IMR-90 (cell line): ENCODE results near the gene AMIGO1. TPM values are rescaled to one million over a fixed set of nuclear protein-coding genes. Genes with fewer than 3 reads are reported as not detected.

Source experiments
- ATAC-seq: fragments of 200-7000 bp; cut with Tn5 transposase; 2 replicates; pipeline ENCODE4 v1.9.1; 2020; ENCODE audit warnings: low read depth, mild to moderate bottlenecking, moderate library complexity
- BruUV-seq: library from RNA; stranded (reverse); fragments of 400-500 nt; replicated peaks from 2 replicates; lab custom pipeline; 2021; lab: Mats Ljungman, UMichigan
- CTCF ChIA-PET: fragments of 300-600 bp; formaldehyde crosslinking; extraction: SDS; loops from one replicate; lab custom pipeline; 2021; ENCODE audit warnings: antibody characterized with exemption; lab: Yijun Ruan, JAX
- POLR2A ChIA-PET: fragments of 300-600 bp; sonication (Branson Sonifier 250); formaldehyde crosslinking; loops from one replicate; lab custom pipeline; 2022; ENCODE audit warnings: antibody characterized with exemption; ENCODE audit not compliant: unreplicated experiment; lab: Charles Lee
- DNase-seq: peaks from one replicate; pipeline ENCODE4 v3.0.0; 2013
- H2AFZ ChIP-seq: replicated peaks from 2 replicates; pipeline ENCODE3; 2013; ENCODE audit warnings: low read length, mild to moderate bottlenecking; ENCODE audit not compliant: poor library complexity
- H2AK5ac ChIP-seq: 2 replicates; pipeline ENCODE4 v1.6.1; 2013; ENCODE audit warnings: low read depth, low read length, inconsistent platforms
- H2AK9ac ChIP-seq: replicated peaks from 2 replicates; pipeline ENCODE3; 2013; ENCODE audit warnings: mild to moderate bottlenecking, low read depth, low read length, moderate library complexity; ENCODE audit not compliant: poor library complexity
- H2BK120ac ChIP-seq: 2 replicates; pipeline ENCODE4 v1.6.1; 2013; ENCODE audit warnings: low read depth, low read length, inconsistent platforms
- H2BK15ac ChIP-seq: 3 replicates; pipeline ENCODE4 v1.6.1; 2013; ENCODE audit warnings: low read depth, low read length, inconsistent platforms
- H2BK20ac ChIP-seq: 2 replicates; pipeline ENCODE4 v1.6.1; 2013; ENCODE audit warnings: low read depth, mild to moderate bottlenecking, inconsistent platforms, low read length, moderate library complexity
- H2BK5ac ChIP-seq: 2 replicates; pipeline ENCODE4 v1.6.1; 2013; ENCODE audit warnings: mild to moderate bottlenecking, low read depth, low read length, inconsistent platforms; ENCODE audit not compliant: poor library complexity, severe bottlenecking
- H3K14ac ChIP-seq: replicated peaks from 2 replicates; pipeline ENCODE4 v1.6.1; 2013; ENCODE audit warnings: low read depth, low read length, inconsistent platforms
- H3K18ac ChIP-seq: 2 replicates; pipeline ENCODE4 v1.6.1; 2013; ENCODE audit warnings: low read depth, low read length, control low read depth
- H3K23ac ChIP-seq: 2 replicates; pipeline ENCODE4 v1.6.1; 2013; ENCODE audit warnings: low read depth, low read length, inconsistent platforms
- H3K27ac ChIP-seq: 2 replicates; pipeline ENCODE4 v1.5.1; 2013; ENCODE audit warnings: mild to moderate bottlenecking, control low read depth, low read length; ENCODE audit not compliant: insufficient read depth
- H3K27me3 ChIP-seq: 2 replicates; pipeline ENCODE4 v1.6.1; 2013; ENCODE audit warnings: low read length; ENCODE audit not compliant: control insufficient read depth, insufficient read depth
- H3K36me3 ChIP-seq: 2 replicates; pipeline ENCODE4 v1.6.1; 2013; ENCODE audit warnings: low read length, mixed read lengths; ENCODE audit not compliant: control insufficient read depth, insufficient read depth
- H3K4ac ChIP-seq: 2 replicates; pipeline ENCODE4 v1.6.1; 2013; ENCODE audit warnings: low read depth, low read length, inconsistent platforms
- H3K4me1 ChIP-seq: 2 replicates; pipeline ENCODE4 v1.6.1; 2013; ENCODE audit warnings: low read length, mixed read lengths; ENCODE audit not compliant: control insufficient read depth, insufficient read depth
- H3K4me2 ChIP-seq: 2 replicates; pipeline ENCODE4 v1.6.1; 2013; ENCODE audit warnings: low read depth, mild to moderate bottlenecking, control low read depth, low read length, moderate library complexity
- H3K4me3 ChIP-seq: 2 replicates; pipeline ENCODE4 v1.5.1; 2013; ENCODE audit warnings: low read depth, mild to moderate bottlenecking, control low read depth, low read length, moderate library complexity; ENCODE audit not compliant: insufficient read depth
- H3K56ac ChIP-seq: 2 replicates; pipeline ENCODE4 v1.6.1; 2013; ENCODE audit warnings: low read length, inconsistent platforms; ENCODE audit not compliant: insufficient read depth; ENCODE audit errors: extremely low read depth
- H3K79me1 ChIP-seq, 2 experiments: 2 replicates each; pipeline ENCODE4 v1.6.1; 2013; ENCODE audit warnings: low read length in 2 of 2, inconsistent platforms in 1 of 2, low read depth in 1 of 2
- H3K9ac ChIP-seq: 2 replicates; pipeline ENCODE4 v1.6.1; 2013; ENCODE audit warnings: low read depth, low read length, control low read depth
- H3K9me1 ChIP-seq: 2 replicates; pipeline ENCODE4 v1.6.1; 2013; ENCODE audit warnings: low read length, inconsistent platforms; ENCODE audit not compliant: insufficient read depth
- H3K9me3 ChIP-seq: 2 replicates; pipeline ENCODE4 v1.6.1; 2013; ENCODE audit warnings: low read length; ENCODE audit not compliant: control insufficient read depth, insufficient read depth
- H4K20me1 ChIP-seq: 2 replicates; pipeline ENCODE4 v1.6.1; 2013; ENCODE audit warnings: low read length, inconsistent platforms; ENCODE audit not compliant: insufficient read depth
- H4K5ac ChIP-seq: 2 replicates; pipeline ENCODE4 v1.6.1; 2013; ENCODE audit warnings: mild to moderate bottlenecking, low read depth, low read length, control low read depth
- H4K8ac ChIP-seq, 2 experiments: 2 replicates each; pipeline ENCODE4 v1.6.1; 2013; ENCODE audit warnings: low read depth in 2 of 2, low read length in 2 of 2, control low read depth in 1 of 2, inconsistent platforms in 1 of 2
- H4K91ac ChIP-seq: 2 replicates; pipeline ENCODE4 v1.6.1; 2013; ENCODE audit warnings: low read depth, low read length, inconsistent platforms; ENCODE audit not compliant: insufficient read depth
- BHLHE40 ChIP-seq: fragments of 150-350 bp; IDR thresholded peaks from 2 replicates; pipeline ENCODE4 v1.6.1; 2016; ENCODE audit warnings: mild to moderate bottlenecking, low read depth, low read length
- MAFK ChIP-seq: IDR thresholded peaks from 2 replicates; pipeline ENCODE4 v1.6.1; 2012; ENCODE audit warnings: low read depth, low read length, improper control_type of control experiment
- MAZ ChIP-seq: IDR thresholded peaks from 2 replicates; pipeline ENCODE4 v1.6.1; 2012; ENCODE audit warnings: low read depth, mild to moderate bottlenecking, low read length, improper control_type of control experiment, moderate library complexity, borderline replicate concordance
- MXI1 ChIP-seq: IDR thresholded peaks from 2 replicates; pipeline ENCODE4 v1.6.1; 2012; ENCODE audit warnings: low read depth, mild to moderate bottlenecking, low read length, moderate library complexity, borderline replicate concordance
- NFE2L2 ChIP-seq: fragments of 150-350 bp; IDR thresholded peaks from 2 replicates; pipeline ENCODE4 v1.6.1; 2016; ENCODE audit warnings: low read depth, mild to moderate bottlenecking, low read length
- RAD21 ChIP-seq: IDR thresholded peaks from 2 replicates; pipeline ENCODE4 v1.6.1; 2012; ENCODE audit warnings: low read length, improper control_type of control experiment
- RCOR1 ChIP-seq: IDR thresholded peaks from 2 replicates; pipeline ENCODE4 v1.6.1; 2012; ENCODE audit warnings: mild to moderate bottlenecking, low read length, improper control_type of control experiment; ENCODE audit not compliant: insufficient replicate concordance
- RFX5 ChIP-seq: IDR thresholded peaks from 2 replicates; pipeline ENCODE4 v1.8.0; 2012; ENCODE audit warnings: low read depth, mild to moderate bottlenecking, low read length, moderate library complexity
- USF2 ChIP-seq: fragments of 150-350 bp; IDR thresholded peaks from 2 replicates; pipeline ENCODE4 v1.6.1; 2017; ENCODE audit warnings: mild to moderate bottlenecking, antibody characterized with exemption, low read length, low read depth
- WGBS, 2 experiments: methylation state at CpG; one replicate each; pipeline versions ENCODE4 v1.1.5 to v1.1.7; 2013; ENCODE audit warnings: missing lambda C conversion rate in 2 of 2; ENCODE audit not compliant: insufficient read length in 1 of 2; ENCODE audit errors: extremely low coverage in 2 of 2; 5-methylcytosine and 5-hydroxymethylcytosine counted together
- dilution Hi-C: fragments of 300-500 bp; cut with HindIII; formaldehyde crosslinking; loops from one replicate; pipeline ENCODE4 v1.14.3; 2018; ENCODE audit warnings: low sequenced_read_pairs; ENCODE audit not compliant: unreplicated experiment
- in situ Hi-C: fragments of 300-500 bp; cut with MboI; formaldehyde crosslinking; loops from 3 replicates; pipeline ENCODE4 v1.14.3; 2019; ENCODE audit warnings: low sequenced_read_pairs, inconsistent platforms, mixed read lengths
- intact Hi-C: fragments of 100-400 bp; cut with micrococcal nuclease; formaldehyde crosslinking; loops from 2 replicates; pipeline ENCODE4 v1.10.0; 2022
- polyA plus RNA-seq, 3 experiments: library from polyadenylated mRNA; depleted of rRNA; stranded (reverse); fragments of >200 nt; gene quantifications; 2 replicates each; pipeline ENCODE4 v1.2.3, GENCODE V29; 2012; ENCODE audit warnings: low replicate concordance in 1 of 3
- total RNA-seq: library from RNA; depleted of rRNA; stranded (reverse); fragments of >200 nt; gene quantifications from 2 replicates; pipeline ENCODE4 v1.2.3, GENCODE V29; 2012

Gene AMIGO1
- total and polyA plus RNA-seq, 2 of the 4 experiments (the other 2 are of a cell fraction) = 1.5 to 1.6 TPM

DNA sequence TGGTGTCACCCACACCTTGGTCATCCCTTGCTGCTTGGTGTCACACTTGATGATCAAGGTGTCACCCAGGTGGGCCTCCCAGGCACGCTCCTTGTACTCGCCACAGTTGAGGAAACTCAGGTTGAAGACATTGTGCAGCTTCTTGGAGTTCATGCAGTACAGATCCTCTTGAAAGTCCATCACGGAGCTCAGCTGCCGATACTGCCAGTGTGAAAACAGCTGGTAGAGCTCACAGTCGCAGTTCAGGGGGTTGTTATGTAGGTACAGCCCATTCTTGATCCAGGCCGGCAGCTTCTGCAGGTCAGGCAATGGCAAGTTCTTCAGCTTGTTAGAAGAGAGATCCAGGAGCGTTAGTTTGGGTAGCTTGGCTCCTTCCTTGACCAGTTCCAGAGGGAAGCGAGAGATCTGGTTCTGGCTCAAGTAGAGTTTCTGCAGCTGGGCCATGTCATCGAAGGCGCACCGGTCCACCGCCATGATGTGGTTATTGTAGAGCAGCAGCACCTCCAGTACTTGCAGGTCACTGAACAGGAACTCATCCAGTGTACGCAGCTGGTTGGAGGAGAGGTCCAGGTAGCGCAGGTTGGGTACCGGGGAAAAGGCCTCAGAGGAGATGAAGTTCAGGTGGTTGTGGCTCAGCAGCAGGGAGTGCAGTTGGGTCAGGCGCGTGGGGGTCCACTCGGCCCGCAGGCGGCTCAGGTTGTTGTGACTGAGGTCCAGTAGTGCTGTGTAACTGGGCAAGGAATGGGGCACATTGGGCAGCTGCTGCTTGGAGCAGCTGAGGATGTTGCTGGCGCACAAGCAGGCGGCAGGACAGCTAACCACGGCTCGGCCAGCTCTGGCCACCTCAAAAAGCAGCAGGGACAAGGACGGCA lies 1.3 kb downstream of the AMIGO1 start:
- intact Hi-C loops = no loop called here
- H3K23ac ChIP-seq = no peak overlapping the region; the same call in 1 of the 2 replicates
- peaks cover 2% of the 10 kb centered on the region; the same call in 1 of the 2 replicates for H3K36me3 ChIP-seq
- no peak overlapping the region for H2AK9ac ChIP-seq
- no peak overlapping the region for H2BK120ac ChIP-seq
- 61% methylated on average over 11 of the region's 25 CpGs; no CpG with 5 or more reads in 1 of the 2 experiments for WGBS, 2 experiments
- peaks cover 5% of the 10 kb centered on the region for H3K4me1 ChIP-seq
- H3K4ac ChIP-seq = no peak overlapping the region
- ATAC-seq = no peak
- H4K91ac ChIP-seq = no peak overlapping the region
- no peaks in the 10 kb centered on the region for H3K79me1 ChIP-seq
- peaks cover 9% of the 10 kb centered on the region for H3K27me3 ChIP-seq
- no peak overlapping the region for H3K18ac ChIP-seq
- no peak for DNase-seq
- no peak overlapping the region for H2BK15ac ChIP-seq
- H2BK20ac ChIP-seq = no peak overlapping the region
- BruUV-seq = no TSS peak
- no peak overlapping the region for H3K27ac ChIP-seq
- dilution Hi-C loops = no loop called here
- CTCF ChIA-PET = interaction anchor here (1.5 kb wide), 1 partner anchor 18 kb away, joined by 7 read pairs; no protein-coding TSS in a partner anchor
- H3K56ac ChIP-seq = no peak overlapping the region
- H2BK5ac ChIP-seq = no peak overlapping the region
- no peak overlapping the region for H3K9ac ChIP-seq
- in situ Hi-C loops = no loop called here
- no peak overlapping the region for H3K4me3 ChIP-seq
- H3K14ac ChIP-seq = no peak overlapping the region
- peaks cover 5% of the 10 kb centered on the region; the same call in 1 of the 2 replicates for H3K9me1 ChIP-seq
- no peaks in the 10 kb centered on the region; the same call in 1 of the 2 replicates for H4K20me1 ChIP-seq
- no peak for TF ChIP-seq NFE2L2
- TF ChIP-seq USF2 = no peak
- no peak for TF ChIP-seq RFX5
- TF ChIP-seq MAFK = no peak
- no peak for TF ChIP-seq RCOR1
- TF ChIP-seq MXI1 = no peak
- no peak for TF ChIP-seq RAD21
- no peak for TF ChIP-seq BHLHE40
- TF ChIP-seq MAZ = no peak
- H4K8ac ChIP-seq = no peak overlapping the region
- peak overlapping the region; percentile 59 for H2AFZ ChIP-seq
- H2AK5ac ChIP-seq = no peak overlapping the region
- POLR2A ChIA-PET = no interaction called here
- no peak overlapping the region for H4K5ac ChIP-seq
- no peak overlapping the region for H3K4me2 ChIP-seq
- no peaks in the 10 kb centered on the region for H3K9me3 ChIP-seq
